HG03575 (cell line): ENCODE data around the gene VPS13A.

Experiments used
- ATAC-seq: cut with Tn5 transposase; IDR thresholded peaks from one replicate; pipeline ENCODE4 v1.9.1; 2021; ENCODE audit not compliant: unreplicated experiment, insufficient number of reproducible peaks, low FRiP score; ENCODE audit errors: extremely low read depth

The VPS13A gene

GRCh38 chr9:77442436-77442835 lies 265.1 kb downstream of the VPS13A start:
- no peak for ATAC-seq

- no peak for ATAC-seq
Measured at GRCh38 chr9:77447646-77448045, 270.3 kb downstream of the VPS13A start.

GRCh38 chr9:77449240-77450084 lies 272.1 kb downstream of the VPS13A start:
- ATAC-seq: no peak

- ATAC-seq: no peak
Measured at GRCh38 chr9:77450085-77450475, 272.7 kb downstream of the VPS13A start.

- ATAC-seq: no peak
Measured at GRCh38 chr9:77451507-77451906, 274.2 kb downstream of the VPS13A start.

GRCh38 chr9:77453825-77454647 lies 276.7 kb downstream of the VPS13A start:
- no peak for ATAC-seq

- no peak for ATAC-seq
Measured at GRCh38 chr9:77454663-77455062, 277.3 kb downstream of the VPS13A start.

- ATAC-seq: no peak
Measured at GRCh38 chr9:77455312-77455927, 278.1 kb downstream of the VPS13A start.

DNA sequence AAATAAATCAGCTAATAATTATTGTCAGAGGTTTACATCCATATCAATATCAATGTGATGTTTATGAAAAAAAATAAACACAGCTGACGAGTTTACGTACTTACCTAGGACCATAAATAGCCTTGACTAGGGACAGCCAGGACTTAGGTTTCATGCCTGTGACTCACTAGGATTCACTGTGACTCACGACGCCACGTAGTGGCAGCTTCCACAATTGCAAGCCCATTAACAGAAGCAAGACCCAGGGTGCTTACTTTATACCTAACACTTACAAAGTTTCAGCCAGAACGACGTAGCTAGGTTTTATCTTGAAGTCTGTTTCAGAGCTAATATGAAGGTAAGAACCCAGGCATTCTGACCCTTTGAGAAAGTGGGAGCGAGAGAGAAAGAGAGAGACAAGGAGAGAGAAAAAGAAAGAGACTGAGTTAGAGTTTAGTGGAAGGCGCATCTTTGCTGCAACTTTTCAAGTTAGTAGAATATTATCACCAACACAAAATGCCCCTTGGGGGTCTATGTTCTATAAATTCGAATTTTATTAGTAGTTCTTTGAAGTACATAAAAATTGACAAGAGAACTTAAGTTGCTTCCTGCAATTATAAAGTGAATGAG lies 279.6 kb downstream of the VPS13A start:
- ATAC-seq: peak; percentile 55

- no peak for ATAC-seq
Measured at GRCh38 chr9:77457916-77458592, 280.7 kb downstream of the VPS13A start.

DNA sequence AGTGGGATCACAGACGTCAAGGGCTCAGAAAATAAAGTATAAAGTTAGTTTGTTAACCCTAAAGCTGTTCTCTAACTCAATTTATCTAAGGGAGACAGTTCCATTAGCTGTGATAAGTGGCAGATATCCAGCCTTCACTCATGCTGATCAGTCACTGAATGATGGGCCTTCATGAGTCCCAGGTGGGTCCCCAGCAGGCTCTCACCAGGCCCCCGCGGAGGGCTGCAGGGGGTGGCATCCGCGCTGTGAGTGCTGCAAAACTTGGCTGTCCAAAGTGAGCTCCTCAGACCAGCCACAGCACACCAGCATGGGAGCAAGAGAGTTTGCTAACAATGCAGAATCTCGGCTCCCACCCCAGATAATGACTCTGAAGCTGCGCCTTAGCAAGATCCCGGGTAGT lies 283.6 kb downstream of the VPS13A start:
- no peak for ATAC-seq

- ATAC-seq: no peak
Measured at GRCh38 chr9:77462066-77462465, 284.7 kb downstream of the VPS13A start.

- ATAC-seq: no peak
Measured at GRCh38 chr9:77463151-77463550, 285.8 kb downstream of the VPS13A start.

- ATAC-seq: no peak
Measured at GRCh38 chr9:77464661-77465060, 287.3 kb downstream of the VPS13A start.

DNA sequence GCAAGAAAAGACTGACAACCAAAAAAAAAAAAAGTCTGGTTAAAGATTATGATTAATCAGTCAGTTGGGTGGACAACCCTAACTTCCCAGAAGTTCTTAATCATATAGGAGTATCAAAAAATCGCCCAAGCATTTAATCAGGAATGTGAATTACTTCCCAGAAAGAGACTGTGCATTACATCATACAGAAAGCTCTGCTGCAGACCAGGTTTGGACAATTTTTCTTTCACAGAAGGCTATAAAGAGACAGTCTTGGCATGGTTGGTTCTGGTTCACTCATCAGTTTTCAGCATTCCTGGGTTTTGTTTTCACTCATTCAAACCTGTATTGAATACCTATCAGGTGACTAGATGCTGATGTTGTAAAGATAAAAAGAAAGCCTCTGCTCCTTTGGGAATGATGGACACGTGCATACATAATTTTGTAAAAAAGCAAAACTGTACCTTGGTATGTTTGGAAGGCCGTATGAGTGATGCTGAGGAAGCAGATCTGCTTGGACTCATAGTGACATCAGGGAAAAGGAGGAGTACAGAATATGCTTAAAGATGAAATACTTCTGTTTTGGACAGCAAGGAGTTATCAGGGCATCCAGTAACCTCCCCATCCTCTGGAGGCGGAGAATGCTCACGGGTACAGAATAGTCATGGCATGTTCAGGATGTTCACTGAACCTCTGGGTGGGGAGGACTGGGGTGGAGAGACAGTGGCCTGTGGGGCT lies 292.3 kb downstream of the VPS13A start:
- ATAC-seq: no peak
